Suppressor macrophage treated with lipopolysaccharide for 4 hours (primary cell): Measurements from ENCODE around the gene CRELD1.
"Not testable (repeated sequence)": the region's sequence is repeated elsewhere in the genome, so short reads cannot be mapped to it uniquely, and the experiment has no call there.

Experiments used
- DNase-seq: peaks from one replicate; pipeline ENCODE4 v3.0.0-alpha.2; 2020

The CRELD1 gene

GRCh38 chr3:9935966-9936510 lies 2.4 kb downstream of the CRELD1 start:
- DNase-seq = peak; percentile 53

- no peak for DNase-seq
Observed at GRCh38 chr3:9937486-9938238, 4.0 kb downstream of the CRELD1 start.

DNA sequence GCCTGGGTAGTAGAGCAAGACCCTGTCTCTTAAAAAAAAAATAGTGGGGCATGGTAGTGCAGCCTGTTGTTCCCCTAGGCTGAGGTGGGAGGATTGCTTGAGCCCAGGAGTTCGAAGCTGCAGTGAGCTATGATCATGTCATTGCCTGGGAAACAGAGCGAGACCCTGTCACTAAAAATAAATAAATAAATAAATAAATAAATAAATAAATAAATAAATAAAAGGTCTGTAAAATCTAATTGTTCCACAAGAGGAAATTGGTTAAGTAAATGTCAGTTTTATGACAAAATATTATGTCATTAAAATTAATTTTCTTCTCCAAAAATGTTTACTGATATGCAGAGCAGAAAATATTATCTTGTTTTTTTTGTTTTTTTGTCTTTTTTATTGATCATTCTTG lies 5.3 kb downstream of the CRELD1 start:
- DNase-seq = no peak

DNA sequence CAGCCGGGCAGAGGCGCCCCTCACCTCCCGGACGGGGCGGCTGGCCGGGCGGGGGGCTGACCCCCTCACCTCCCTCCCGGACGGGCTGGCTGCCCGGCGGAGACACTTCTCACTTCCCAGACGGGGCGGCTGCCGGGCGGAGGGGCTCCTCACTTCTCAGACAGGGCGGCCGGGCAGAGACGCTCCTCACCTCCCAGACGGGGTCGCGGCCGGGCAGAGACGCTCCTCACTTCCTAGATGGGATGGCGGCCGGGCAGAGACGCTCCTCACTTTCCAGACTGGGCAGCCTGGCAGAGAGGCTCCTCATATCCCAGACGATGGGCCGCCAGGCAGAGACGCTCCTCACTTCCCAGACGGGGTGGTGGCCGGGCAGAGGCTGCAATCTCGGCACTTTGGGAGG lies 6.3 kb downstream of the CRELD1 start:
- DNase-seq = not testable (repeated sequence)

DNA sequence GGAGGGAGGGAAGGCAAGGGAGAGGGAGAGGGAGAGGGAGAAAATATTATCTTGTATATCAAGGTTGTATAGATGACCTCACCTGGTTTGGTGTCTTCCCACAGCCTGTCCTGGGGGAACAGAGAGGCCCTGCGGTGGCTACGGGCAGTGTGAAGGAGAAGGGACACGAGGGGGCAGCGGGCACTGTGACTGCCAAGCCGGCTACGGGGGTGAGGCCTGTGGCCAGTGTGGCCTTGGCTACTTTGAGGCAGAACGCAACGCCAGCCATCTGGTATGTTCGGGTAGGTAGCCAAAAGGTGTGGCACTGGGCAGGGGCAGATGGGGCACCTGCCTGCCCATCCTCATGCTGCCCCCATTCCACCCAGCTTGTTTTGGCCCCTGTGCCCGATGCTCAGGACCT lies 7.1 kb downstream of the CRELD1 start:
- no peak for DNase-seq

DNA sequence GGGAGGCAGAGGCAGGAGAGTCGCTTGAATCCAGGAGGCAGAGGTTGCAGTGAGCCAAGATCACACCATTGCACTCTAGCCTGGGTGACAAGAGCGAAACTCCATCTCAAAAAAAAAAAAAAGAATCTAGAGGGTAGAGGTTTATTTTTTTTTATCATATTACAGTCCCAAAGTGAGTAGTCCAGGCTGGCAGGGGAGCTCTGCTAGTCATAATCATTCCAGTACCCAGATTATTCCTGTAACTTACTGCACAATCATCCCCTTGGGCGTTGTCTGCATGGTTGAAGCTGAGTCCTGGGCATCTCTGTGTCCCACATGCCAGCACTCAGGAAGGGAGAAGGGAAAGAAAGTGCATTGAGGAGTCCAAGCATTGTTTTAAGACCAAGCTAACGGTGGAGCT lies 8.5 kb downstream of the CRELD1 start:
- DNase-seq = no peak

GRCh38 chr3:9942934-9943690 lies 9.5 kb downstream of the CRELD1 start:
- no peak for DNase-seq

- no peak for DNase-seq
Observed at GRCh38 chr3:9944271-9944670, 10.6 kb downstream of the CRELD1 start.

- no peak for DNase-seq
Observed at GRCh38 chr3:9945358-9945757, 11.7 kb downstream of the CRELD1 start.

GRCh38 chr3:9946112-9947024 lies 12.7 kb downstream of the CRELD1 start:
- DNase-seq = peak; percentile 94

DNA sequence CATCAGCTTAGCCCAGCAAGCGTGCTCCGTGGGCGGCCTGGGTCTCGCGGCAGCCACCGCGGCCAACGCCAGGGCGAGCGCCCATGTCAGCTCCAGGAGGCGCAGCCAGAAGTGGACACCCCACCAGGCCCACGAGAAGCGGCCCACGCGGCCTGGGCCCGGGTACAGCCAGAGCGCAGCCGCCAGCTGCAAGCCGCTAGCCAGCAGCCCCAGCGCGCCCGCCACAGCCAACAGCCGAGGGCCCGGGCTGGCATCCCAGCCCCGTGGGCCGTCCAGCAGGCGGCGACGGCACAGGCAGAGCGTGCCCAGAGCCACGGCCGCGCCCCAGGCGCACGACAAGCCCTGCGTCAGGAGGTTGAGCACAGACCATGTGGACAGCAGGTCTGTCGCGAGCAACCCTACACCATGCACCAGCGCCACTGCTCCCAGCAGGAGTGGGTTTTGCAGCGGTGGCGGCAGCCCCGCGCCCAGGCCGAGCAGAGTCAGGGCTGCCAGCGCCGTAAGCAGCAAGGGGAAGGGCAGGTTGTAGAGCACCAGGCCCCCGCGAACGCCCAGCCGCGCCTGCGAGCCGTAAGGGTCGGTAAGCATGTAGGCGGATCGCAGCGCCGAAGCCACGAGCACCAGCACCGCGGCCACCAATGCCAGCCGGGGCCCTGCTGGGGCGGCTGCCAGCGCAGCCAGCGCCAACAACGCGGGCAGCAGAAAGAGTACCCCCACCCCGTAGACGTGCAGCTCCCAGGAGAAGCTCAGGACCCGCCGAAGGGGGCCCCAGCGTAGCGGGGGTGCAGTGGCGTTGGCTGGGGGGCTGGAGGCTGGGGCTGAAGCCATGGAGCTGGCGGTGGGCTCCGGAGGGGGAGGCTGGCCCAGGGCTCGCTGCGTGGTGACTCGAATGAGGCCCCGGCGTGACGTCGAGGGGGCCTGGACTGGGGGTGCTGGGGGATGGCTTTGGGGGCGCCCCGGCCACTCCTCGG lies 13.7 kb downstream of the CRELD1 start:
- no peak for DNase-seq

DNA sequence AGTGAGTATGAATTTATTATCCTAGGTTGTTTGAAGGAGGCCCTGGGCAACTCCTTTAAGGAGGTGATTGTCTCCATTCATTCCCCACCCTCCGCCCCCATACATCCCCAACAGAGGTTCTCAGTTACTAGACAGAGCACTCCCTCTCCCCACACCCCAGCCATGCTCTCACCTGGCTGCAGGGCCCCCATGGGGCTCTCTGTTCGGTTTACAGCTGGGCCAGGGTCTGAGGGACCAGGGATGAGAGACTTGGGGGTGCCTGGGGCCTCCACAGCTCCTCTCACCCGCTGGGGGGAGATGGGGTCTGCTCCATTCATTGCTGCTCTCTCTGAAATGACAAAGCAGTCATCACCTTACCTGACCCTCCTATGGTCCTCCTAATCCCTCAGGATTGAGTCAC lies 15.0 kb downstream of the CRELD1 start:
- no peak for DNase-seq

GRCh38 chr3:9949115-9949514 lies 15.5 kb downstream of the CRELD1 start:
- DNase-seq = no peak

DNA sequence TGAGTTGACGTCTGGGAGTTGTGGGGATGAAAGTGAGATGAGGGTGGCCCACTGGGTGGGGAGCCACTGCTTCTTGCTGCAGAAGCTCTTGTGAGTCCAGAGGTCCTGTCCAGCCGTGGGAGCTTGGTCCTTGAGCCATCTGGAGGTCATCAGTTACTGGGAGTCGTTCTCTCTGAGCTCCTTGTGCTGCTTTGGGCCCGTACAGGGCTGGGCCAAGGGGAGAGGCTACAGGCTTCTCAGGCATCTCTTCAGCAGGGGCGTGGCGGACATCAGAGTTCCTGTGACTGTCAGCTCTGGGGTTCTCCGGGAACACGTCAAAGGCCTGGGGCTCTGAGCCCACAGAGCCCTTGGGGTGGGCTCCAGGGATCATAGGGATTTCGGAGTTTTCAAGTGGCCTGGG lies 16.0 kb downstream of the CRELD1 start:
- DNase-seq = no peak

DNA sequence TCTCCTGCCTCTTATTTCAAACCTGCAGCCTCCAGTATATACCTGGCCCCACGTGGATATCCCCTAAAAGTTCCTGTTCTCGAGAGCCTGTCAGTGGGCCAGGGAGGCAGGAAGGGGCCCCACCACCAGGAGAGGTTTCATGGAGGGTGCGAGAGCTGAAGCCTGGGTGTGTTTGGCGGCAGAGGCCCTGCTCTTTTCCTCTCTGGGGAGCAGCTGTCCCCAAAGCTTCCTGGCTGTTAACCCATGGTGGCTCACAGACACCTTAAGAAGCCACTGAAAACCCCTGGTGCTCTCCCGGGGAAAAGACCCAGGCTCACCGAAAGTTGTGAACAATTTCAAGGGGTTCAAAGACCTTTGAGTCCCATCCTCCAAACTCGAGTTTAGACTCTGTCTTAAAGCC lies 17.5 kb downstream of the CRELD1 start:
- no peak for DNase-seq

GRCh38 chr3:9951598-9951961 lies 17.9 kb downstream of the CRELD1 start:
- no peak for DNase-seq

DNA sequence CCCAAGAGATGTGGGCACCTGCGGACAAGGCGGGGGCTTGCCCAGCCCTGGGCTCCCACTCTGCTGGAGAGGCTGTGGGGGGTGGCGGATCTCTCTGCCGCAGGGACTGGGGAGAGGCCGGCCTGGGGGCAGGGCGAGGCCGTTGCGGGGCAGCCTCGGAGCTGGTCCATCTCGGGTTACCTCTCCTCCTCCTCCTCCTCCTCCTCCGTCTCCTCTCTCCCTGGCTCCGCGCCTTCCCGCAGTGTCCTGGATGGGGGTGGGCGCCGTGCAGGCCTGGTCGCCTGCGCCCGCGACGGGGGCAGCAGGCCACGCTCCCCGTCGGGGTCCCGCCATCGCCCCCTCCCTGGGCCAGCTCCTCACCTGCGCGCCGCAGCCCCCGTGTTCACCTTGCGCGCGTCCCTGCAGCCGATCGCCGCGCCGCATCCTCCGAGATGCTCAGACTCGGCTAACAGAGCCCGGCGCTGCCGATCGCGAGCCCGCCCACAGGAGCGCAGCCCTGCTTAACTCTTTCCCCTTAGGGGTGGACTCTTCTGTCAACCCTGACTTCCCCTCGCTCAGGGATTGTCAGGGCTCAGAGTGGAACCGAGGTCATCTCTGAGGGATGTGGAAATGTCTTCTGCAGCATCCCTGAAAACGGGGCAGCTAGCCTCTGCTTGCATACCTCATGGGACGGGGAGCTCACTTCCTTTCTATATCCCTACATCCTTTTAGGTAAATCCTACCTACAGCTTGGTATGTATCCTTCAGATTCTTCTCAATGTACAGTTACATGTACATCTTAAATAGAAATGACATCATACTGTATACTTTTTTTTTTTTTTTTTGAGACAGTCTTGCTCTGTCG lies 18.6 kb downstream of the CRELD1 start, which contains the start of gene PRRT3:
TSS of gene PRRT3 (minus strand) at position 447 of the 844 bp plus-strand sequence. CDS start 2,293 bp downstream, outside the sequence.
- DNase-seq = peak; percentile 51

DNA sequence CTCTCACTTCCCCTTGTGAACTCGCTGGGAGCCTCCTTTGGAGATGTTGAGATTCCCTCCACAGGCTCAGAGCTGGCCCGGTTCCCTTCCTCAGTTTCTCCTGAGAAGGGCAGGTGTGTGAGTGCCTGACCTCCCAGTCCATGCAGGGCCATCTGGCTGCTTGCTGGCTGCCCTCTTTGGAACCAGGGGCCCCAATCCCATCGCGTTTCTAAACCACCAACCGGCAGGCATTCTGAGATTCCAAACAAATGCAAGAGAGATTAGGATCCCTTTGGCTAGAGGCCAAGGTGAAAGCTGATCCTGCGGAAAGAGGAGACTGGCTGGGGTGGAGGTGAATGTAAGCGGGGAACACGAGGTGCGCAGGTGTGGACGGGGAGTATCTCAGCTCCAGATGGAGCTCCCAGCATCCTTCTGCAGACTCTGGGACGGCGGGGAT lies 21.5 kb downstream of the CRELD1 start:
- no peak for DNase-seq

- DNase-seq = no peak
Observed at GRCh38 chr3:9955611-9956352, 22.1 kb downstream of the CRELD1 start.

DNA sequence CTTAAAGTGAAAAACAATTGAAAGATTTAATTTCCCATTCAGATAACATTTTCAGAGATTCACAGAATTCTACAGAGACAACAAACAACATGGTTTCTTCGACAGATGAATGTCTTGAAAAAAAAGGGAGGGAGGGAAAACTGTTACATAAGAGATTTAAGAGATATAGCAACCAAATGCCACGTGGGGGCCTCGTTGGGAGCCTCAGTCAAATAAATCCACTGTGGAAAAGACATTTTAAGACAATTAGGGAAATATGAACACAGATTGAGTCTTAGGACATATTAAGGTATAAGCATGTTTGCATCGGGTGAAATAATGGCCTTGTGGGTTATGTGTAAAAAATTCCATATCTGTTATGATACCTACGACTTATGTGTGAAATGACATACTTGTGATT lies 23.6 kb downstream of the CRELD1 start:
- DNase-seq = no peak
